ENCODE measurements around the gene CST6. TPM values are rescaled to one million over a fixed set of nuclear protein-coding genes. Genes with fewer than 3 reads are reported as not detected.

Gene CST6
- total and polyA plus RNA-seq, 2 donors (not counting 1 experiment from before 2014, with no cell fraction given) = 0.76 to 11.1 TPM

- H3K79me2 ChIP-seq (ENCODE audit: control insufficient read depth, insufficient read depth, low read length) = no peaks in the 10 kb centered on the region
- no peak within 1 kb of the TSS for H3K4me2 ChIP-seq (ENCODE audit: extremely low read depth, insufficient read depth, low read length)
- no peak within 1 kb of the TSS for H3K27ac ChIP-seq (ENCODE audit: insufficient read depth, low read length)
- no peaks in the 10 kb centered on the region for H4K20me1 ChIP-seq (ENCODE audit: control insufficient read depth, extremely low read depth, insufficient read depth, low read length)
- H3K36me3 ChIP-seq (ENCODE audit: control insufficient read depth, insufficient read depth, low read length) = no peaks in the 10 kb centered on the region
- H2AFZ ChIP-seq (ENCODE audit: low read length) = no peak within 1 kb of the TSS
- H3K9ac ChIP-seq (ENCODE audit: insufficient read depth, low read length) = no peak within 1 kb of the TSS
- DNase-seq (ENCODE audit: low read depth in 2 of 2) = no peak
- no peaks in the 10 kb centered on the region for H3K9me3 ChIP-seq (ENCODE audit: control insufficient read depth, insufficient read depth, low read depth, low read length)
- TF ChIP-seq, protein P1, sequence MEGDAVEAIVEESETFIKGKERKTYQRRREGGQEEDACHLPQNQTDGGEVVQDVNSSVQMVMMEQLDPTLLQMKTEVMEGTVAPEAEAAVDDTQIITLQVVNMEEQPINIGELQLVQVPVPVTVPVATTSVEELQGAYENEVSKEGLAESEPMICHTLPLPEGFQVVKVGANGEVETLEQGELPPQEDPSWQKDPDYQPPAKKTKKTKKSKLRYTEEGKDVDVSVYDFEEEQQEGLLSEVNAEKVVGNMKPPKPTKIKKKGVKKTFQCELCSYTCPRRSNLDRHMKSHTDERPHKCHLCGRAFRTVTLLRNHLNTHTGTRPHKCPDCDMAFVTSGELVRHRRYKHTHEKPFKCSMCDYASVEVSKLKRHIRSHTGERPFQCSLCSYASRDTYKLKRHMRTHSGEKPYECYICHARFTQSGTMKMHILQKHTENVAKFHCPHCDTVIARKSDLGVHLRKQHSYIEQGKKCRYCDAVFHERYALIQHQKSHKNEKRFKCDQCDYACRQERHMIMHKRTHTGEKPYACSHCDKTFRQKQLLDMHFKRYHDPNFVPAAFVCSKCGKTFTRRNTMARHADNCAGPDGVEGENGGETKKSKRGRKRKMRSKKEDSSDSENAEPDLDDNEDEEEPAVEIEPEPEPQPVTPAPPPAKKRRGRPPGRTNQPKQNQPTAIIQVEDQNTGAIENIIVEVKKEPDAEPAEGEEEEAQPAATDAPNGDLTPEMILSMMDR (conservative IDR thresholded peaks at IDR 0.05 in 1 of 2, IDR thresholded peaks at IDR 0.05 in 1 of 2; ENCODE audit: low read depth in 1 of 2, low read length in 2 of 2) = no peak
- TF ChIP-seq EZH2 (IDR thresholded peaks at IDR 0.05; ENCODE audit: low read length, missing control alignments) = no peak
- no peak within 1 kb of the TSS for H3K4me3 ChIP-seq (replicated peaks in 1 of 4; ENCODE audit: control extremely low read depth in 1 of 4, insufficient read depth in 1 of 4, low read depth in 3 of 4, low read length in 4 of 4)
- peaks cover 5% of the 10 kb centered on the region for H3K4me1 ChIP-seq (ENCODE audit: control insufficient read depth, extremely low read depth, insufficient read depth, low read length)
- H3K27me3 ChIP-seq (ENCODE audit: control insufficient read depth, insufficient read depth, low read length) = no peaks in the 10 kb centered on the region
Measured at GRCh38 chr11:66026017-66026529, 14.3 kb downstream of the CST6 start, which contains the start of gene CATSPER1. Gene CATSPER1, minus strand, starts transcription at chr11:66026479. Its CDS starts 100 bp downstream, at chr11:66026379.

- Histone ChIP-seq H3K4me3 (replicated peaks in 1 of 4; ENCODE audit: control extremely low read depth in 1 of 4, insufficient read depth in 1 of 4, low read depth in 3 of 4, low read length in 4 of 4) (no peak overlapping the region), H2AFZ (ENCODE audit: low read length) (no peak overlapping the region), H3K4me1 (ENCODE audit: control insufficient read depth, extremely low read depth, insufficient read depth, low read length) (no peaks in the 10 kb centered on the region), H3K27ac (ENCODE audit: insufficient read depth, low read length) (no peak overlapping the region), H3K27me3 (ENCODE audit: control insufficient read depth, insufficient read depth, low read length) (no peaks in the 10 kb centered on the region), H4K20me1 (ENCODE audit: control insufficient read depth, extremely low read depth, insufficient read depth, low read length) (no peaks in the 10 kb centered on the region), H3K4me2 (ENCODE audit: extremely low read depth, insufficient read depth, low read length) (no peak overlapping the region), H3K9ac (ENCODE audit: insufficient read depth, low read length) (no peak overlapping the region), H3K9me3 (ENCODE audit: control insufficient read depth, insufficient read depth, low read depth, low read length) (no peaks in the 10 kb centered on the region), H3K79me2 (ENCODE audit: control insufficient read depth, insufficient read depth, low read length) (no peaks in the 10 kb centered on the region), H3K36me3 (ENCODE audit: control insufficient read depth, insufficient read depth, low read length) (no peaks in the 10 kb centered on the region)
- no peak for DNase-seq (ENCODE audit: low read depth in 2 of 2)
- TF ChIP-seq EZH2 (IDR thresholded peaks at IDR 0.05; ENCODE audit: low read length, missing control alignments) = no peak
- TF ChIP-seq, protein P1 (conservative IDR thresholded peaks at IDR 0.05 in 1 of 2, IDR thresholded peaks at IDR 0.05 in 1 of 2; ENCODE audit: low read depth in 1 of 2, low read length in 2 of 2) = no peak
Measured at GRCh38 chr11:66032957-66033735, 21.3 kb downstream of the CST6 start.

- no peak for TF ChIP-seq EZH2 (IDR thresholded peaks at IDR 0.05; ENCODE audit: low read length, missing control alignments)
- TF ChIP-seq, protein P1 (conservative IDR thresholded peaks at IDR 0.05 in 1 of 2, IDR thresholded peaks at IDR 0.05 in 1 of 2; ENCODE audit: low read depth in 1 of 2, low read length in 2 of 2) = no peak
- H2AFZ ChIP-seq (ENCODE audit: low read length) = no peak overlapping the region
- no peaks in the 10 kb centered on the region for H3K79me2 ChIP-seq (ENCODE audit: control insufficient read depth, insufficient read depth, low read length)
- H4K20me1 ChIP-seq (ENCODE audit: control insufficient read depth, extremely low read depth, insufficient read depth, low read length) = no peaks in the 10 kb centered on the region
- no peaks in the 10 kb centered on the region for H3K4me1 ChIP-seq (ENCODE audit: control insufficient read depth, extremely low read depth, insufficient read depth, low read length)
- H3K9ac ChIP-seq (ENCODE audit: insufficient read depth, low read length) = no peak overlapping the region
- H3K36me3 ChIP-seq (ENCODE audit: control insufficient read depth, insufficient read depth, low read length) = no peaks in the 10 kb centered on the region
- H3K27me3 ChIP-seq (ENCODE audit: control insufficient read depth, insufficient read depth, low read length) = peaks cover 7% of the 10 kb centered on the region
- no peak overlapping the region for H3K4me3 ChIP-seq (replicated peaks in 1 of 4; ENCODE audit: control extremely low read depth in 1 of 4, insufficient read depth in 1 of 4, low read depth in 3 of 4, low read length in 4 of 4)
- no peaks in the 10 kb centered on the region for H3K9me3 ChIP-seq (ENCODE audit: control insufficient read depth, insufficient read depth, low read depth, low read length)
- no peak overlapping the region for H3K4me2 ChIP-seq (ENCODE audit: extremely low read depth, insufficient read depth, low read length)
- H3K27ac ChIP-seq (ENCODE audit: insufficient read depth, low read length) = no peak overlapping the region
- no peak for DNase-seq (ENCODE audit: low read depth in 2 of 2)
Measured at GRCh38 chr11:66035653-66036333, 24.0 kb downstream of the CST6 start.
